GM21737 (cell line): ENCODE results near the gene WHAMM.

Experiments
- ATAC-seq: cut with Tn5 transposase; IDR thresholded peaks from one replicate; pipeline ENCODE4 v1.9.1; 2021; ENCODE audit warnings: mild to moderate bottlenecking, moderate library complexity; ENCODE audit not compliant: unreplicated experiment

The WHAMM gene

GRCh38 chr15:82838096-82838735 is 28.8 kb downstream of the WHAMM start:
- no peak for ATAC-seq

GRCh38 chr15:82839136-82839535 is 29.7 kb downstream of the WHAMM start:
- no peak for ATAC-seq

- no peak for ATAC-seq
Measured at GRCh38 chr15:82840166-82840565, 30.7 kb downstream of the WHAMM start.

GRCh38 chr15:82843566-82843965 is 34.1 kb downstream of the WHAMM start:
- ATAC-seq, result no peak

GRCh38 chr15:82845686-82846085 is 36.3 kb downstream of the WHAMM start:
- ATAC-seq, result no peak

GRCh38 chr15:82846621-82847020 is 37.2 kb downstream of the WHAMM start:
- ATAC-seq, result no peak

GRCh38 chr15:82847703-82848102 is 38.3 kb downstream of the WHAMM start:
- ATAC-seq, result no peak

GRCh38 chr15:82848241-82848993 is 39.0 kb downstream of the WHAMM start:
- no peak for ATAC-seq

GRCh38 chr15:82849556-82850512 is 40.4 kb downstream of the WHAMM start:
- peak; percentile 56 for ATAC-seq

GRCh38 chr15:82850731-82851130 is 41.3 kb downstream of the WHAMM start:
- ATAC-seq, result no peak

- no peak for ATAC-seq
Measured at GRCh38 chr15:82851306-82851850, 42.0 kb downstream of the WHAMM start.

- no peak for ATAC-seq
Measured at GRCh38 chr15:82851981-82852511, 42.6 kb downstream of the WHAMM start.

GRCh38 chr15:82852941-82853561 is 43.6 kb downstream of the WHAMM start:
- no peak for ATAC-seq

- ATAC-seq, result no peak
Measured at GRCh38 chr15:82854554-82854953, 45.1 kb downstream of the WHAMM start.

- no peak for ATAC-seq
Measured at GRCh38 chr15:82855286-82856100, 46.1 kb downstream of the WHAMM start.

GRCh38 chr15:82856397-82857170 is 47.2 kb downstream of the WHAMM start:
- no peak for ATAC-seq

GRCh38 chr15:82858932-82859331 is 49.5 kb downstream of the WHAMM start:
- ATAC-seq, result no peak

- ATAC-seq, result no peak
Measured at GRCh38 chr15:82862886-82863285, 53.5 kb downstream of the WHAMM start.

- no peak for ATAC-seq
Measured at GRCh38 chr15:82864967-82865366, 55.5 kb downstream of the WHAMM start.
